HG02610 (cell line): Measurements from ENCODE around the gene GNB1.
"Not testable (repeated sequence)": the region's sequence is repeated elsewhere in the genome, so short reads cannot be mapped to it uniquely, and the experiment has no call there.

Experiments
- ATAC-seq: cut with Tn5 transposase; IDR thresholded peaks from one replicate; pipeline ENCODE4 v1.9.1; 2021; ENCODE audit warnings: mild to moderate bottlenecking, moderate library complexity; ENCODE audit not compliant: unreplicated experiment

The GNB1 gene

DNA sequence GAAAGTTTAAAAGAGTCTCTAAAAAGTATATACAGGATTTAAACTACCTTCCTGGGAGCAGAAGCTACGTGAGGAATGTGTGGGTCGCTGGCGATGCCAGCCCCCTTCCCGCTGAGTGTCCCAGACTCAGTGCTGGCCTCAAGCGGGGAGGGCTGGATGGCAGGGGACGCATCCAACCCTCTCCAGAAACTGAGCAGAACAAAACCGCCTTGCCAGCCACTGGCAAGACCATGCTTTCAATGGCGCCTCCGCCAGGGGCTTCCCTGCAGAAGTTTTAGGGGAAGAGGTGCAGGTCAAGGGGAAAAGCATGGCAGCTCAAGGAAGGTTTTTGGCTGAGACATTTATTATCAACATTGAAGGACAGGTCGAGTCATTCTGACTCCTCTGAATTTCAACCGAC is 138.7 kb downstream of the GNB1 start:
- no peak for ATAC-seq

DNA sequence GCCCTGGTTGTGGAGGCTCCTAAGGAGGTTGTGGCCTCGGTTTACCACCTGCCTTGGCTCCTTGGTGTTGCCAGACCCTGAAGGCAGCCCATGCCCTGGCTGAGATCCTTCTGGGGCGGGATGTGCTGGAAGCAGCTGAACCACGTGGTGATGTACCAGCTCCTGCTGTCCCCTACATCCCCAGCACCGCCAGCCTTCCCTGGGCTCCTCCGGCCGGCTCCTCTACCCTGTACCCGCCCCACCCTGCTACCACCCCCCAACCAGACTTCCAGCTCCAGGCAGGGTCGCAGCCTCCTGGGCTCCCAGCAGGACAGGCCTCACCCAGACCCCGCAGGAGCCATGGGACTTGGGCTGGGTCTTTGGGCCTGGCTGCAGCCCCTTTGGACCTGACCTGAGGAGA is 140.9 kb downstream of the GNB1 start:
- not testable (repeated sequence) for ATAC-seq

DNA sequence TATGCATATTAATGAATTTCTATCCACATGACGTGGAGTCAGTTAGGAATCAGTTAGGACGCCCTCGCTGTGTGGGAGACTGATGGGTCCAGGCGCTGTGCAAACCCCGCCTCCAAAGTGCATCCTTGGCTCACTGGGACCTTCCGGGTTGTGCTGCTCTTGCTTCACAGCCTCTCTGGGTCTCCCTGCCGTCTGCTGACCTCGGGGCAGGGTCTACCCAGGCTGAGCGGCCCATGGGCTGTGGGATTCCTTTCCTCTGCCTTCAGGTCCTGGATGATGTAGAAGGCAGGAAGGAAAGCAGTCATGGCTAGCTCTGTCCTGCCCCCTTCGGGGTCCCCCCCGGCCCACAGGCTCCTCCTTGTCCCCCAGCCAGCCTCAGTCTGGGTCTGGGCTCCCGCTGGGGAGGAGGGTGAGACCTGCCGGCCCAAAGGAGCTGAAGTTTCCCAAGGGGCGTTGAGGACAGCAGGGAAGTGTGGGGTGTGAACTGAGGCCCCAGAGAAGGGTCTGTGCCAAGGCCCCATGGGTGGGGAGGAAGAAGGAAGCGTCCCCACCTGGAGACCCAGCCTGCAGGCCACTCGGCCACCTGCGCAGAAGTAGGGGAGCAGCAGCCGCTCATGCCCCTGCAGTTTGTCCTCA is 142.1 kb downstream of the GNB1 start:
- ATAC-seq: no peak

DNA sequence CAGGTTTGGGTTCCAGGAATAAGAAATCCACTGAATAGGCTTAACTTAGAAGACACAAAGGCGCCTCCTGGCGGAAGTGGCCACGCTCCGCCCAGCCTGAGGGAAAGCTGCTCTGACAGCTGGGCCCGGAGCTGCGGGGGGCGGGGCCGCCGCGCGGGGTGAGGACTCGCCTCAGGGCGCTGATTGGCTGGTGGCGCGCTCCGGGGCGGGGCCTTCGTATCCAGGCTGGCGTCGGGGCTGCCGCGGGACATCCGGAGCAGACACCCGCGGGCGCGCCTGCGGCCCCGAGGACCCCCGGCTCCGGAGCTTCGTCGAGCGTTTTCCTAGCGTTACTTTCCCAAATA is 144.3 kb downstream of the GNB1 start:
- ATAC-seq: peak; percentile 84

DNA sequence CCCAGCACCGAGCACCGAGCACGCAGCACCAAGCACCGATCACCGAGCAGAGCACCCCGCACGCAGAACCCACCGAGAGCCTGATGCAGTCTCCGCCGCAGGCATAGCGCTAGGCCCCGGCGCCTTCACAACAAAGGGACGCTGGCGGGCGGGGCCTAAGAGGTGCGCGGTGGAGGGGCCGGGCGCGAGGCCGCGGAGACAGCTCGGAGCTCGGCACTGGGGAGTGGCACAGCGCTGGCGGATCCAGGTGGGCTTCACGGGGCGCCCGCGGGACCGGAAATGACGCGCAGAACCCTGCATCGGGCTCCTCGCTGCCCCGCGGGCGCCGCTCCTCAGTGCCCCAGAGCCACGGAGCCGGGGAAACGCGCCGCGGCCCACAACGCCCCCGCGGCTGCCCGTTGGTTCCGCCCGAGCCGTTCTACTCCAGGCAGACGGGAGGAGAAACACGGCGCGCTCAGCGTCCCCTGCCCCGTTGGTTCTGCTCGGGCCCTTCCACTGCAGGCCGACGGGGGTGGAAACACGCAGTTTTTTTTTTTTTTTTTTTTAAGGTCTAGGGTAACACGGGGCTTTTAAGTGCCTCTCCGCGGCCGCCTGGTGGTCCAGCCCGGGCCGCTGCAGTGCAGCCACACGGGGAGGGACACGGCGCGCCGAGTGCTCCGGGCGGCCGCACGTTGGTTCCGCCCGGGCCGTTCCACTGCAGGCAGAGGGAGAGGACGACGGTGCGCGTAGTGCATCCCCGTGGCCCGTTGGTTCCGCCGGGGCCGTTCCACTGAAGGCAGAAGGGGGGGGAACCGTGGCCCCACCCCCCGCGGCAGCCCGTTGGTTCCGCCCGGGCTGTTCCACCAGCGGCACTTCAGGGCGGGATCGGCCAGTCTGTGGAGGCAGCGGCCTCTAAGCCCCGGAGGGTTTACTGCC is 145.0 kb downstream of the GNB1 start:
- ATAC-seq: peak; percentile 65

DNA sequence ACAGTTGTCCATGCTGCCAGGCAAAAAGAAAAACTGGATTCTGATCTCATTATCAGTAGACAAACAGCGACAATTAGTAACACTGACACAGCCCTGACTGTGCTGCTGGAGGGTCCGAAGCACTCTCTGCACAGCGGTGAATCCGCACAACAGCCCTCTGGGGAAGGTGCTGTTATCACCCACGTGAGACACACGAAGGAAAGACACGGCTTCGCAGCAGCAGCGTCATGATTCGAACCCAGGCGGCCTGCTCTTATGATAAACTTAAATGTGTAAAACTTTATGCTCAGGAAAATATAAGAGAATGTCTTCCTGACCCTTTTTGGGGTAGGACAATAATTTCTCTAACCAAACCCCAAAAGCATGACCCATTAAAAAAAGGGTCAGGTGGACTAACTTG is 148.4 kb downstream of the GNB1 start:
- not testable (repeated sequence) for ATAC-seq

DNA sequence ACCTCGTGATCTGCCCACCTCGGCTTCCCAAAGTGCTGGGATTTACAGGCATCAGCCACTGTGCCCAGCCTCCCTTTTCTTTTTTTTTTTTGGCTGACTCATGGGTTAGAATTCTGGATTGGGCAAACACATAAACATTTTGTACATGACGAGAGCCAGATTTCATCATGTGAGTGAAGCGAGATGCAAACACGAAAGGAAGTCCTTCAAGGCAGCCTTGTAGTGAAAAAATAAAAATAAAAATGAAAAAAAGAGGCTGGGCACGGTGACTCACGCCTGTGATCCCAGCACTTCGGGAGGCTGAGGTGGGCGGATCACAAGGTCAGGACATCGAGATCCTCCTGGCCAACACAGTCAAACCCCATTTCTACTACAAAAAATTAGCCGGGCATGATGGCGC is 149.9 kb downstream of the GNB1 start:
- not testable (repeated sequence) for ATAC-seq

DNA sequence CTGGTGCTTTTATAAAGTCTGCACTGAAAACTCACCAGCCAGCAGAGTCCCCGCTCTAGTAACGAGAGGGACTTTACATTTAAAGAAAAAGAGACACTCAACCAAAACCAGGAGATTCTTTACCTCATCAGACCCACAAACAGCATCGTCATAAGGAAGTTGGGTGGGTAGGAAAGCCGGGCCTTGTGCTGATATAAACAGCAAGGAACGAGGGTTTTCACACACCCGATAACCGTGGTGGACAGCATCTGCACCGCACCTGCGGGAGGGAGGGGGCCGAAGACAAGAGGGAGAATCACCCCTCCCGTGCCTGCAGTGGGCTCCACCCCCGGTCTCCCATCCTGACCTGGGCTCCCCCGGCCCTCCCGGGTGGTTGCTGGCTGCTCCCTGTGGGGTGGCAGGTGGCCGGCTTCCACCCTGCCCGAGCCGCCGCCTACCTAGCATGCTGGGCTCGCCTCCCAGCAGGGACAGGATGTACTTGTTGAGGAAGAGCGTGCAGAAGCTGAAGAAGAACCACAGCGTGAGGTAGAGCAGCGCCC is 152.0 kb downstream of the GNB1 start:
- ATAC-seq: not testable (repeated sequence)

DNA sequence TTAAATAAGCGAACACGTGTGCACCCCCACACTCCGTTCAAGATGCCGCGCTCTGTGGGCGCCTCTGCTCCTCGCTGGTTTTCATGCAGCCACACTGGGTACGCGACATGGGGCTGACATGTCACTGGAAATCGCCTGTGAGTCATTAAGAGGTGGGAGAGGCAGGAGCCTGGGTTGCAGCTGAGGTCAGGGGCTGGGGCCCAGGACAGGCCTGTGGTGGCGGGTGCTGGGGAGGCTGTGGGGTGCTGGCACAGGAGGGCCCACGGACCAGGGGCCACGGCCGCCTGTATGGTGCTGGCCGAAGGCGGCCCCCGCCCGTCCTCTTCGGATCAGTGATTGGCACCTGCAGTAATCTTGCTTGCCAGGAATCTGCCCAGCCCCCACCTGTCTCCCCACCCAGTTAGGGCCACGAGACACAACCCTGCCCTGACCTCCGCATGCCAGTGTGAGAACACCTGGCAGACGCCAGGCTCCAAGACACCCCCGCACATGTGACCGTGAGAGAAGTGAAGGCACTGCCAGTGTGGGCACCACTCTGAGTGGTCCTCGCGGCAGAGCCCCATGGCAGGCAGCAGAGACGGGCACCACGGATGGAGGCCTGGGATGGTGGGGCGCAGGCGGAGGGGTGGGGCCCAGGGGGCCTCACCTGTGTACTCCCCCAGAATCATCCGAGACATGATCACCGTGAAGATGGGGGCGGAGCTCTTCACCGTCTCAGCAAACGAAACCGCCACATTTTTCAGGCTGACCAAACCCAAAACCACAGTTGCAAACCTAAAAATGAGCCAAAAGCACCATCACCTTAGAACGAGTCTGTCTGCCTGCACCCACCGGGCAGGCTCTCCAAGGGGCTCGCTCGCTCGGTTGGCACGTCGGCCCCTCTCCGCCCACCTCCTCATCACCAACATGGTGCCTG is 153.0 kb downstream of the GNB1 start:
- ATAC-seq: not testable (repeated sequence)
